GM12891 (cell line): ENCODE measurements around the gene ATG13.

ENCODE experiments used
- POLR2A ChIP-seq: IDR thresholded peaks from 2 replicates; pipeline ENCODE4 v1.6.1; 2011; ENCODE audit warnings: low read depth, low read length, control low read depth
- POLR2AphosphoS5 ChIP-seq: IDR thresholded peaks from 2 replicates; pipeline ENCODE4 v1.6.1; 2011; ENCODE audit warnings: low read depth, low read length, control low read depth
- POU2F2 ChIP-seq: IDR thresholded peaks from 2 replicates; pipeline ENCODE4 v1.6.1; 2011; ENCODE audit warnings: low read depth, mild to moderate bottlenecking, control low read depth, low read length, moderate library complexity
- SPI1 ChIP-seq: IDR thresholded peaks from 2 replicates; pipeline ENCODE4 v1.6.1; 2011; ENCODE audit warnings: low read depth, low read length, control low read depth
- TAF1 ChIP-seq: IDR thresholded peaks from 2 replicates; pipeline ENCODE4 v1.6.1; 2011; ENCODE audit warnings: low read depth, low read length, control low read depth

- TF ChIP-seq POLR2AphosphoS5 (no peak), POLR2A (no peak), SPI1 (no peak), TAF1 (no peak), POU2F2 (no peak)
These were observed 65.7 kb downstream of the ATG13 start for GRCh38 chr11:46682773-46683752.
